IMR-90 (cell line): Measurements from ENCODE around the gene ASB5. TPM values are rescaled to one million over a fixed set of nuclear protein-coding genes. Genes with fewer than 3 reads are reported as not detected.

Source experiments
- ATAC-seq: fragments of 200-7000 bp; cut with Tn5 transposase; 2 replicates; pipeline ENCODE4 v1.9.1; 2020; ENCODE audit warnings: low read depth, mild to moderate bottlenecking, moderate library complexity
- BruUV-seq: library from RNA; stranded (reverse); fragments of 400-500 nt; replicated peaks from 2 replicates; lab custom pipeline; 2021; lab: Mats Ljungman, UMichigan
- CTCF ChIA-PET: fragments of 300-600 bp; formaldehyde crosslinking; extraction: SDS; loops from one replicate; lab custom pipeline; 2021; ENCODE audit warnings: antibody characterized with exemption; lab: Yijun Ruan, JAX
- POLR2A ChIA-PET: fragments of 300-600 bp; sonication (Branson Sonifier 250); formaldehyde crosslinking; loops from one replicate; lab custom pipeline; 2022; ENCODE audit warnings: antibody characterized with exemption; ENCODE audit not compliant: unreplicated experiment; lab: Charles Lee
- DNase-seq: peaks from one replicate; pipeline ENCODE4 v3.0.0; 2013
- H2AFZ ChIP-seq: replicated peaks from 2 replicates; pipeline ENCODE3; 2013; ENCODE audit warnings: low read length, mild to moderate bottlenecking; ENCODE audit not compliant: poor library complexity
- H2AK5ac ChIP-seq: 2 replicates; pipeline ENCODE4 v1.6.1; 2013; ENCODE audit warnings: low read depth, low read length, inconsistent platforms
- H2AK9ac ChIP-seq: replicated peaks from 2 replicates; pipeline ENCODE3; 2013; ENCODE audit warnings: mild to moderate bottlenecking, low read depth, low read length, moderate library complexity; ENCODE audit not compliant: poor library complexity
- H2BK120ac ChIP-seq: 2 replicates; pipeline ENCODE4 v1.6.1; 2013; ENCODE audit warnings: low read depth, low read length, inconsistent platforms
- H2BK15ac ChIP-seq: 3 replicates; pipeline ENCODE4 v1.6.1; 2013; ENCODE audit warnings: low read depth, low read length, inconsistent platforms
- H2BK20ac ChIP-seq: 2 replicates; pipeline ENCODE4 v1.6.1; 2013; ENCODE audit warnings: low read depth, mild to moderate bottlenecking, inconsistent platforms, low read length, moderate library complexity
- H2BK5ac ChIP-seq: 2 replicates; pipeline ENCODE4 v1.6.1; 2013; ENCODE audit warnings: mild to moderate bottlenecking, low read depth, low read length, inconsistent platforms; ENCODE audit not compliant: poor library complexity, severe bottlenecking
- H3K14ac ChIP-seq: replicated peaks from 2 replicates; pipeline ENCODE4 v1.6.1; 2013; ENCODE audit warnings: low read depth, low read length, inconsistent platforms
- H3K18ac ChIP-seq: 2 replicates; pipeline ENCODE4 v1.6.1; 2013; ENCODE audit warnings: low read depth, low read length, control low read depth
- H3K23ac ChIP-seq: 2 replicates; pipeline ENCODE4 v1.6.1; 2013; ENCODE audit warnings: low read depth, low read length, inconsistent platforms
- H3K27ac ChIP-seq: 2 replicates; pipeline ENCODE4 v1.5.1; 2013; ENCODE audit warnings: mild to moderate bottlenecking, control low read depth, low read length; ENCODE audit not compliant: insufficient read depth
- H3K27me3 ChIP-seq: 2 replicates; pipeline ENCODE4 v1.6.1; 2013; ENCODE audit warnings: low read length; ENCODE audit not compliant: control insufficient read depth, insufficient read depth
- H3K36me3 ChIP-seq: 2 replicates; pipeline ENCODE4 v1.6.1; 2013; ENCODE audit warnings: low read length, mixed read lengths; ENCODE audit not compliant: control insufficient read depth, insufficient read depth
- H3K4ac ChIP-seq: 2 replicates; pipeline ENCODE4 v1.6.1; 2013; ENCODE audit warnings: low read depth, low read length, inconsistent platforms
- H3K4me1 ChIP-seq: 2 replicates; pipeline ENCODE4 v1.6.1; 2013; ENCODE audit warnings: low read length, mixed read lengths; ENCODE audit not compliant: control insufficient read depth, insufficient read depth
- H3K4me2 ChIP-seq: 2 replicates; pipeline ENCODE4 v1.6.1; 2013; ENCODE audit warnings: low read depth, mild to moderate bottlenecking, control low read depth, low read length, moderate library complexity
- H3K4me3 ChIP-seq: 2 replicates; pipeline ENCODE4 v1.5.1; 2013; ENCODE audit warnings: low read depth, mild to moderate bottlenecking, control low read depth, low read length, moderate library complexity; ENCODE audit not compliant: insufficient read depth
- H3K56ac ChIP-seq: 2 replicates; pipeline ENCODE4 v1.6.1; 2013; ENCODE audit warnings: low read length, inconsistent platforms; ENCODE audit not compliant: insufficient read depth; ENCODE audit errors: extremely low read depth
- H3K79me1 ChIP-seq, 2 experiments: 2 replicates each; pipeline ENCODE4 v1.6.1; 2013; ENCODE audit warnings: low read length in 2 of 2, inconsistent platforms in 1 of 2, low read depth in 1 of 2
- H3K9ac ChIP-seq: 2 replicates; pipeline ENCODE4 v1.6.1; 2013; ENCODE audit warnings: low read depth, low read length, control low read depth
- H3K9me1 ChIP-seq: 2 replicates; pipeline ENCODE4 v1.6.1; 2013; ENCODE audit warnings: low read length, inconsistent platforms; ENCODE audit not compliant: insufficient read depth
- H3K9me3 ChIP-seq: 2 replicates; pipeline ENCODE4 v1.6.1; 2013; ENCODE audit warnings: low read length; ENCODE audit not compliant: control insufficient read depth, insufficient read depth
- H4K20me1 ChIP-seq: 2 replicates; pipeline ENCODE4 v1.6.1; 2013; ENCODE audit warnings: low read length, inconsistent platforms; ENCODE audit not compliant: insufficient read depth
- H4K5ac ChIP-seq: 2 replicates; pipeline ENCODE4 v1.6.1; 2013; ENCODE audit warnings: mild to moderate bottlenecking, low read depth, low read length, control low read depth
- H4K8ac ChIP-seq, 2 experiments: 2 replicates each; pipeline ENCODE4 v1.6.1; 2013; ENCODE audit warnings: low read depth in 2 of 2, low read length in 2 of 2, control low read depth in 1 of 2, inconsistent platforms in 1 of 2
- H4K91ac ChIP-seq: 2 replicates; pipeline ENCODE4 v1.6.1; 2013; ENCODE audit warnings: low read depth, low read length, inconsistent platforms; ENCODE audit not compliant: insufficient read depth
- BHLHE40 ChIP-seq: fragments of 150-350 bp; IDR thresholded peaks from 2 replicates; pipeline ENCODE4 v1.6.1; 2016; ENCODE audit warnings: mild to moderate bottlenecking, low read depth, low read length
- MAFK ChIP-seq: IDR thresholded peaks from 2 replicates; pipeline ENCODE4 v1.6.1; 2012; ENCODE audit warnings: low read depth, low read length, improper control_type of control experiment
- NFE2L2 ChIP-seq: fragments of 150-350 bp; IDR thresholded peaks from 2 replicates; pipeline ENCODE4 v1.6.1; 2016; ENCODE audit warnings: low read depth, mild to moderate bottlenecking, low read length
- RCOR1 ChIP-seq: IDR thresholded peaks from 2 replicates; pipeline ENCODE4 v1.6.1; 2012; ENCODE audit warnings: mild to moderate bottlenecking, low read length, improper control_type of control experiment; ENCODE audit not compliant: insufficient replicate concordance
- WGBS, 2 experiments: methylation state at CpG; one replicate each; pipeline versions ENCODE4 v1.1.5 to v1.1.7; 2013; ENCODE audit warnings: missing lambda C conversion rate in 2 of 2; ENCODE audit not compliant: insufficient read length in 1 of 2; ENCODE audit errors: extremely low coverage in 2 of 2; 5-methylcytosine and 5-hydroxymethylcytosine counted together
- dilution Hi-C: fragments of 300-500 bp; cut with HindIII; formaldehyde crosslinking; loops from one replicate; pipeline ENCODE4 v1.14.3; 2018; ENCODE audit warnings: low sequenced_read_pairs; ENCODE audit not compliant: unreplicated experiment
- in situ Hi-C: fragments of 300-500 bp; cut with MboI; formaldehyde crosslinking; loops from 3 replicates; pipeline ENCODE4 v1.14.3; 2019; ENCODE audit warnings: low sequenced_read_pairs, inconsistent platforms, mixed read lengths
- intact Hi-C: fragments of 100-400 bp; cut with micrococcal nuclease; formaldehyde crosslinking; loops from 2 replicates; pipeline ENCODE4 v1.10.0; 2022
- polyA plus RNA-seq, 3 experiments: library from polyadenylated mRNA; depleted of rRNA; stranded (reverse); fragments of >200 nt; gene quantifications; 2 replicates each; pipeline ENCODE4 v1.2.3, GENCODE V29; 2012; ENCODE audit warnings: low replicate concordance in 1 of 3
- total RNA-seq: library from RNA; depleted of rRNA; stranded (reverse); fragments of >200 nt; gene quantifications from 2 replicates; pipeline ENCODE4 v1.2.3, GENCODE V29; 2012

Gene ASB5
- total and polyA plus RNA-seq, 2 of the 4 experiments (the other 2 are of a cell fraction) = 0.18 to 0.21 TPM

DNA sequence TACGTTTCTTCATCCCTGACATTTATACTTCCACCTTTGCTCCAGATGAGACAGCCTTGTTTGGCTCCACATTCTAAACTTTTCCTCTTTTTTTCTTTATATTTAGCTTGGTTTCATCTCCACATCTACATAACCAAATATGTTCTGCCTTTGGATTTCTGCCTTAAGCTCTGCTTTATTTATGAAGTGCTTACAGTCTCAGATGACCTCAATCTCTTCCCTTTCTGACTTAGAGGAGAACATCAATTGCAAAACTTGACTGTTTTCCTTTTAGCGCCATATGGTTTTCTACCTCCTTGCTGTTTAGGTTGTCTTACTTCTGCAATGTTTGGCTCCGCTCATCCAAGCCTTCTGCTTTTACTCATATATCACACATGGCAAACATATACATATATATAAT is 7.5 kb downstream of the ASB5 start:
- Histone ChIP-seq H3K9me1 (no peaks in the 10 kb centered on the region; the same call in 1 of the 2 replicates), H3K27me3 (no peaks in the 10 kb centered on the region), H3K23ac (no peak overlapping the region), H3K79me1 (no peaks in the 10 kb centered on the region), H3K18ac (peak overlapping the region; percentile 74; the same call in 1 of the 2 replicates), H3K4me1 (peaks cover 17% of the 10 kb centered on the region), H3K4me3 (no peak overlapping the region), H3K9me3 (no peaks in the 10 kb centered on the region), H4K8ac (peak overlapping the region; percentile 31 to 84; a peak in 1 of 4 replicates), H2BK20ac (peak overlapping the region; percentile 32; the same call in 1 of the 2 replicates), H2AFZ (no peak overlapping the region), H2BK15ac (no peak overlapping the region), H3K27ac (no peak overlapping the region), H3K9ac (no peak overlapping the region), H4K91ac (no peak overlapping the region), H3K56ac (0 out of 2 replicates have a peak overlapping the region, but pooled peaks have one; percentile 24), H2BK120ac (peak overlapping the region; percentile 76; the same call in 1 of the 2 replicates), H4K5ac (no peak overlapping the region; the same call in 1 of the 2 replicates), H3K14ac (no peak overlapping the region; the same call in 1 of the 2 replicates), H3K4me2 (no peak overlapping the region), H4K20me1 (no peaks in the 10 kb centered on the region), H3K4ac (peak overlapping the region; percentile 59; the same call in 1 of the 2 replicates), H2AK5ac (0 out of 2 replicates have a peak overlapping the region, but pooled peaks have one; percentile 48), H2AK9ac (no peak overlapping the region), H3K36me3 (no peaks in the 10 kb centered on the region), H2BK5ac (peak overlapping the region; percentile 94)
- TF ChIP-seq RCOR1 = no peak
- TF ChIP-seq NFE2L2 = no peak
- no peak for TF ChIP-seq BHLHE40
- TF ChIP-seq MAFK = no peak
- intact Hi-C loops = no loop called here
- in situ Hi-C loops = no loop called here
- ATAC-seq (peak; percentile 50), DNase-seq (peak; percentile 80)
- dilution Hi-C loops = no loop called here
- ChIA-PET POLR2A (interaction anchor here (0.6 to 1.4 kb wide), 2 partner anchors 9 to 62 kb away, joined by 5 to 16 read pairs; no protein-coding TSS in a partner anchor), CTCF (no interaction called here)
- no TSS peak for BruUV-seq
- WGBS, 2 experiments = 40% methylated on average over 1 of the region's 3 CpGs; no CpG with 5 or more reads in 1 of the 2 experiments
